Liver (tissue), 3 donors: ENCODE results near the gene KCNT1.

ENCODE experiments used
- CTCF ChIP-seq: fragments of 150-350 bp; IDR thresholded peaks from 2 replicates; pipeline ENCODE4 v1.5.1; 2017; ENCODE audit warnings: improper control_type of control experiment, low read depth, low read length; ENCODE audit not compliant: missing input control
- EGR1 ChIP-seq, 2 donors: IDR thresholded peaks; 2 replicates each; pipeline ENCODE4 v1.6.1; 2016 to 2018; ENCODE audit warnings: antibody characterized with exemption in 2 of 2, low read depth in 2 of 2
- FOXA2 ChIP-seq: IDR thresholded peaks from 2 replicates; pipeline ENCODE4 v1.6.1; 2016; ENCODE audit warnings: antibody characterized with exemption
- GABPA ChIP-seq, 2 donors: IDR thresholded peaks in 1 of 2; conservative IDR thresholded peaks in 1 of 2; 2 replicates each; pipeline ENCODE4 v1.6.1; 2016; ENCODE audit warnings: antibody characterized with exemption in 2 of 2, mild to moderate bottlenecking in 1 of 2, moderate library complexity in 1 of 2
- JUND ChIP-seq, 2 donors: IDR thresholded peaks; 2 replicates each; pipeline ENCODE4 v1.6.1; 2016; ENCODE audit warnings: antibody characterized with exemption in 2 of 2
- MAX ChIP-seq: IDR thresholded peaks from 2 replicates; pipeline ENCODE4 v1.6.1; 2016; ENCODE audit warnings: antibody characterized with exemption
- NR2F2 ChIP-seq: IDR thresholded peaks from 2 replicates; pipeline ENCODE4 v1.6.1; 2016; ENCODE audit warnings: antibody characterized with exemption
- RAD21 ChIP-seq, 2 donors: IDR thresholded peaks; 2 replicates each; pipeline ENCODE4 v1.6.1; 2016; ENCODE audit warnings: antibody characterized with exemption in 2 of 2, mild to moderate bottlenecking in 2 of 2
- REST ChIP-seq: IDR thresholded peaks from 2 replicates; pipeline ENCODE4 v1.6.1; 2016; ENCODE audit warnings: antibody characterized with exemption, mild to moderate bottlenecking
- RXRA ChIP-seq, 2 donors: IDR thresholded peaks; 2 replicates each; pipeline ENCODE4 v1.6.1; 2017 to 2018; ENCODE audit warnings: antibody characterized with exemption in 2 of 2, mild to moderate bottlenecking in 1 of 2
- SP1 ChIP-seq: IDR thresholded peaks from 2 replicates; pipeline ENCODE4 v1.6.1; 2018; ENCODE audit warnings: antibody characterized with exemption, mild to moderate bottlenecking
- TAF1 ChIP-seq: conservative IDR thresholded peaks from 2 replicates; pipeline ENCODE4 v1.6.1; 2016; ENCODE audit warnings: antibody characterized with exemption, mild to moderate bottlenecking
- YY1 ChIP-seq: IDR thresholded peaks from 2 replicates; pipeline ENCODE4 v1.6.1; 2016; ENCODE audit warnings: antibody characterized with exemption, mild to moderate bottlenecking
- ZBTB33 ChIP-seq: IDR thresholded peaks from 2 replicates; pipeline ENCODE4 v1.6.1; 2016; ENCODE audit warnings: antibody characterized with exemption
- donor health status: healthy.
- donor health status: healthy.

- TF ChIP-seq MAX, result no peak
- TF ChIP-seq RAD21 (IDR thresholded peaks at IDR 0.05), result no peak
- TF ChIP-seq CTCF, result no peak
- TF ChIP-seq REST, result no peak
- no peak for TF ChIP-seq GABPA (IDR thresholded peaks at IDR 0.05 in 1 of 2, conservative IDR thresholded peaks at IDR 0.05 in 1 of 2)
- no peak for TF ChIP-seq JUND (IDR thresholded peaks at IDR 0.05)
- no peak for TF ChIP-seq NR2F2
- no peak for TF ChIP-seq TAF1
- no peak for TF ChIP-seq SP1
- TF ChIP-seq ZBTB33, result no peak
- TF ChIP-seq YY1, result no peak
- no peak for TF ChIP-seq FOXA2
- TF ChIP-seq RXRA (IDR thresholded peaks at IDR 0.05), result no peak
- TF ChIP-seq EGR1 (IDR thresholded peaks at IDR 0.05; ENCODE audit: low read depth in 2 of 2), result no peak
Observed at GRCh38 chr9:135684691-135685090, 17.3 kb upstream of the KCNT1 start.
